CD14-positive monocyte (primary cell): ENCODE data around the gene ESRRG. TPM values are rescaled to one million over a fixed set of nuclear protein-coding genes. Genes with fewer than 3 reads are reported as not detected.

Experiments used
- DNase-seq, 3 donors: peaks; one replicate each; pipeline ENCODE4 v3.0.0-alpha.2; 2011 to 2022
- H2AFZ ChIP-seq: 2 replicates; pipeline ENCODE4 v1.6.0; 2012; ENCODE audit warnings: mild to moderate bottlenecking, low read depth, low read length, inconsistent platforms; ENCODE audit not compliant: insufficient read depth, poor library complexity, severe bottlenecking
- H3K27ac ChIP-seq, 2 donors: 1 replicate in 1 of 2; 2 replicates in 1 of 2; pipeline ENCODE4 v1.5.1; 2012 to 2013; ENCODE audit warnings: low read length in 2 of 2, control low read depth in 1 of 2, inconsistent platforms in 1 of 2, low read depth in 1 of 2, mild to moderate bottlenecking in 1 of 2
- H3K27me3 ChIP-seq, 2 donors: one replicate each; pipeline versions ENCODE4 v1.6.0 to v1.6.1; 2011 to 2013; ENCODE audit warnings: low read length in 2 of 2; ENCODE audit not compliant: control insufficient read depth in 2 of 2, insufficient read depth in 2 of 2
- H3K36me3 ChIP-seq, 2 donors: replicated peaks in 1 of 2; 1 replicate in 1 of 2; 2 replicates in 1 of 2; pipeline versions ENCODE4 v1.5.1 to v1.6.1; 2012 to 2013; ENCODE audit warnings: low read length in 2 of 2, control low read depth in 1 of 2, inconsistent platforms in 1 of 2, mild to moderate bottlenecking in 1 of 2; ENCODE audit not compliant: insufficient read depth in 2 of 2, control insufficient read depth in 1 of 2
- H3K4me1 ChIP-seq, 2 donors: 1 replicate in 1 of 2; 2 replicates in 1 of 2; pipeline versions ENCODE4 v1.5.1 to v1.6.1; 2012 to 2013; ENCODE audit warnings: low read length in 2 of 2, control low read depth in 1 of 2, inconsistent platforms in 1 of 2, mild to moderate bottlenecking in 1 of 2, moderate library complexity in 1 of 2; ENCODE audit not compliant: insufficient read depth in 2 of 2, control insufficient read depth in 1 of 2
- H3K4me2 ChIP-seq: replicated peaks from 2 replicates; pipeline ENCODE3; 2012; ENCODE audit warnings: low read length, moderate library complexity, mild to moderate bottlenecking; ENCODE audit not compliant: poor library complexity, severe bottlenecking; ENCODE audit errors: extremely low read depth
- H3K4me3 ChIP-seq, 3 experiments: fragments of 200-600 bp in 1 of 3; sonication (generic) in 1 of 3; replicated peaks in 1 of 3; 1 replicate in 2 of 3; 2 replicates in 1 of 3; pipeline ENCODE4 v1.5.1; 2011 to 2013; ENCODE audit warnings: low read length in 3 of 3, mild to moderate bottlenecking in 3 of 3, control low read depth in 2 of 3, low read depth in 2 of 3, inconsistent platforms in 1 of 3, moderate library complexity in 1 of 3
- H3K79me2 ChIP-seq: 2 replicates; pipeline ENCODE4 v1.6.0; 2012; ENCODE audit warnings: mild to moderate bottlenecking, control low read depth, inconsistent platforms, low read length, moderate library complexity; ENCODE audit not compliant: insufficient read depth
- H3K9ac ChIP-seq: 2 replicates; pipeline ENCODE4 v1.6.0; 2017; ENCODE audit warnings: low read length, mild to moderate bottlenecking; ENCODE audit not compliant: insufficient read depth, poor library complexity, severe bottlenecking
- H3K9me3 ChIP-seq, 2 donors: replicated peaks in 1 of 2; 1 replicate in 1 of 2; 2 replicates in 1 of 2; pipeline versions ENCODE4 v1.5.1 to v1.6.1; 2012 to 2013; ENCODE audit warnings: low read length in 2 of 2, control low read depth in 1 of 2; ENCODE audit not compliant: control insufficient read depth in 1 of 2, insufficient read depth in 1 of 2
- H4K20me1 ChIP-seq: 2 replicates; pipeline ENCODE4 v1.6.0; 2012; ENCODE audit warnings: mild to moderate bottlenecking, low read length, control low read depth, moderate library complexity; ENCODE audit not compliant: insufficient read depth
- H3K27ac Mint-ChIP-seq, 7 donors: one replicate each; pipeline ENCODE4 v1.8.0; 2020; ENCODE audit warnings: mild to moderate bottlenecking in 7 of 7, mixed read lengths in 7 of 7, moderate library complexity in 6 of 7, inconsistent platforms in 2 of 7
- H3K27me3 Mint-ChIP-seq, 3 donors: one replicate each; pipeline ENCODE4 v1.8.0; 2021 to 2022; ENCODE audit warnings: low read depth in 3 of 3, mild to moderate bottlenecking in 3 of 3, mixed read lengths in 3 of 3, moderate library complexity in 3 of 3, inconsistent platforms in 1 of 3
- H3K36me3 Mint-ChIP-seq, 2 donors: one replicate each; pipeline ENCODE4 v1.8.0; 2020; ENCODE audit warnings: mixed read lengths in 2 of 2, inconsistent platforms in 1 of 2, mild to moderate bottlenecking in 1 of 2
- H3K4me1 Mint-ChIP-seq: one replicate; pipeline ENCODE4 v1.8.0; 2020; ENCODE audit warnings: mild to moderate bottlenecking, mixed read lengths
- H3K4me3 Mint-ChIP-seq, 2 donors: one replicate each; pipeline ENCODE4 v1.8.0; 2020; ENCODE audit warnings: mild to moderate bottlenecking in 2 of 2, mixed read lengths in 2 of 2, moderate library complexity in 1 of 2
- H3K9me3 Mint-ChIP-seq, 7 donors: one replicate each; pipeline ENCODE4 v1.8.0; 2020 to 2022; ENCODE audit warnings: mixed read lengths in 7 of 7, mild to moderate bottlenecking in 6 of 7, moderate library complexity in 6 of 7, inconsistent platforms in 2 of 7
- WGBS: methylation state at CpG from one replicate; pipeline ENCODE4 v1.1.5; 2013; ENCODE audit warnings: missing lambda C conversion rate; ENCODE audit not compliant: insufficient coverage; 5-methylcytosine and 5-hydroxymethylcytosine counted together
- intact Hi-C, 2 donors: fragments of 100-400 bp; cut with micrococcal nuclease; formaldehyde crosslinking; loops; one replicate each; pipeline versions ENCODE4 v1.15.0 to v1.15.1; 2023
- polyA plus RNA-seq, 3 donors: library from polyadenylated mRNA; depleted of rRNA in 1 of 3; unstranded in 2 of 3; stranded (reverse) in 1 of 3; fragments of 300-500 nt in 2 of 3; fragments of >200 nt in 1 of 3; fragmentation: Illumina TruSeq in 2 of 3; gene quantifications; 1 replicate in 2 of 3; 2 replicates in 1 of 3; pipeline ENCODE4 v1.2.3, GENCODE V29; 2012 to 2021
- TF ChIP-seq, protein P1 (sequence below): fragments of 200-600 bp; IDR thresholded peaks from one replicate; pipeline ENCODE4 v1.8.0; 2022; ENCODE audit warnings: antibody characterized with exemption, mild to moderate bottlenecking

The ESRRG gene
- polyA plus RNA-seq, 3 donors = not detected

DNA sequence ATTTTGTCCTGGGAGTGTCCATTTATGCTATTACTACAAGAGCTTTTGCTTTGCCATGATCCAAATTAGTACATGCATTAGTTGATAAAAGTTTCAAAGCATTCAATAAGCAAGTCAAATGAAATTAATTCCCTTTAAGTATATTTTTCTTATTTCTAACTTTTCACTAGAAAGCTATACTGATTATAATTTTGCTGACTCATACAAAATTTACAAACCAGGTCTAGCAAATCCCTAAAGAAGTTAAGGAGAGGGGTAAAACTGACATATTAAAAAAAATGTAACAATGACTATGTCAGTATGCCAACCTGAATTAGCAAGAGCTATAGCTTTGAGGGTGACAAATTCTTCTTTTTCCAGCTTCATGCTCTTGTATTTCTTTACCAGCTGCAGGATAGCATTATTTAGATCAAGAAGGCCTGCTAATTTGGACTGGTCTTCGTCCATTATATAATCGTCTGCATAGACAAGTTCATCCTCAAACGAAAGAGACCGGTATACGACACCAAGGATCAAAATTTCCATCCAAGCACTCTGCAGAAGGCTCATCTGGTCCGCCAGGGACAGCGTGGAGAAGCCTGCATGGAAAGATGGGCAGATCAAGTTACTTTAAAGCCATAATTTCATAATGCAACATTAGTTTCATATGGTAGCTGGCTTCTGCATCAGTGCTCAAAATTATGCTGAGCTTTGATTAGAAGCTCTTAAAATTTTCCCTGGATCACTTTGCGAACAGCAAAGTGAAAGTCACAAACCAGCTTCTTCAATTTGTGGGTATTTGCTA is 204.2 kb downstream of the ESRRG start:
- Histone ChIP-seq H2AFZ (no peak overlapping the region), H3K27ac (no peak overlapping the region), H3K79me2 (no peaks in the 10 kb centered on the region), H3K36me3 (no peaks in the 10 kb centered on the region), H3K4me2 (no peak overlapping the region), H3K27me3 (no peaks in the 10 kb centered on the region), H3K4me1 (no peaks in the 10 kb centered on the region), H3K9ac (no peak overlapping the region), H3K9me3 (no peaks in the 10 kb centered on the region), H3K4me3 (no peak overlapping the region), H4K20me1 (no peaks in the 10 kb centered on the region)
- no peak for DNase-seq
- intact Hi-C loops = no loop called here
- no peak overlapping the region for H3K4me3 Mint-ChIP-seq
- H3K27ac Mint-ChIP-seq = no peak overlapping the region
- H3K36me3 Mint-ChIP-seq = no peaks in the 10 kb centered on the region
- H3K9me3 Mint-ChIP-seq = peaks cover 0 to 1% (median 0%) of the 10 kb centered on the region in 7 donors
- WGBS = 80% methylated on average over 2 of the region's 8 CpGs
- no peaks in the 10 kb centered on the region for H3K4me1 Mint-ChIP-seq
- H3K27me3 Mint-ChIP-seq = peaks cover 0 to 1% (median 0%) of the 10 kb centered on the region in 3 donors
- TF ChIP-seq, protein P1, sequence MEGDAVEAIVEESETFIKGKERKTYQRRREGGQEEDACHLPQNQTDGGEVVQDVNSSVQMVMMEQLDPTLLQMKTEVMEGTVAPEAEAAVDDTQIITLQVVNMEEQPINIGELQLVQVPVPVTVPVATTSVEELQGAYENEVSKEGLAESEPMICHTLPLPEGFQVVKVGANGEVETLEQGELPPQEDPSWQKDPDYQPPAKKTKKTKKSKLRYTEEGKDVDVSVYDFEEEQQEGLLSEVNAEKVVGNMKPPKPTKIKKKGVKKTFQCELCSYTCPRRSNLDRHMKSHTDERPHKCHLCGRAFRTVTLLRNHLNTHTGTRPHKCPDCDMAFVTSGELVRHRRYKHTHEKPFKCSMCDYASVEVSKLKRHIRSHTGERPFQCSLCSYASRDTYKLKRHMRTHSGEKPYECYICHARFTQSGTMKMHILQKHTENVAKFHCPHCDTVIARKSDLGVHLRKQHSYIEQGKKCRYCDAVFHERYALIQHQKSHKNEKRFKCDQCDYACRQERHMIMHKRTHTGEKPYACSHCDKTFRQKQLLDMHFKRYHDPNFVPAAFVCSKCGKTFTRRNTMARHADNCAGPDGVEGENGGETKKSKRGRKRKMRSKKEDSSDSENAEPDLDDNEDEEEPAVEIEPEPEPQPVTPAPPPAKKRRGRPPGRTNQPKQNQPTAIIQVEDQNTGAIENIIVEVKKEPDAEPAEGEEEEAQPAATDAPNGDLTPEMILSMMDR = no peak

DNA sequence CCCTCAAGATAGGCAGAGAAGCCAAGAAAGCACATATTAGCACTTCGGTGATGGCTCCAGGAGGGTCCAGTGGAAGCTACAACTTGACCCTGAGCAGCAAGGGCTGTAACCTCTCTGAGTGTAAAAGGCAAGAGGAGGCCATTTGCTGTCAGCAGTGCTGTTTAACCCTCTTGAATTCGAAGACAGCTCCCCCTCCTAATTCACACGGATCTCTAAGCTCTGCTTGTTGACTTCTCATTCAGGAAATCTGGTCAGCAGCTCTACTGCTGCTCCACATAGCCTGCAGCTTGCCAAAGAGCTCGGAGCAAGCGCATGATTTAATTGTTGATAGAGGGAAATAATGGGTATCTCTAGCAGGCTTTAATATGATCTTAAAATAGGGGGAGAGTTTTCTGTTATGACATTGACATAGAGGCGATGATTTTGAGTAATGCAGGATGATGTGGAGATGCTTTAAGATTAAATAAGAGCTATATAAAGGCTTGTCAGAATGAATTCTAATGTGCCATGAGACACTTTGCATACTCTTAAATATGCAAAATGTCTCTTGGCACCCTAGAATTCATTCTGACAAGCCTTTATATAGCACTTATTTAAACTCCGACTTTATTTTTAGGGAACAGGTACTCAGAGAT is 220.6 kb downstream of the ESRRG start:
- TF ChIP-seq, protein P1 = no peak
- H3K36me3 Mint-ChIP-seq = no peaks in the 10 kb centered on the region
- Histone ChIP-seq H3K36me3 (no peaks in the 10 kb centered on the region), H3K4me2 (no peak overlapping the region), H2AFZ (no peak overlapping the region), H3K9me3 (no peaks in the 10 kb centered on the region), H3K4me1 (no peaks in the 10 kb centered on the region), H3K27ac (no peak overlapping the region), H3K79me2 (no peaks in the 10 kb centered on the region), H4K20me1 (no peaks in the 10 kb centered on the region), H3K9ac (no peak overlapping the region), H3K27me3 (no peaks in the 10 kb centered on the region), H3K4me3 (no peak overlapping the region)
- no peak overlapping the region for H3K27ac Mint-ChIP-seq
- no peaks in the 10 kb centered on the region for H3K27me3 Mint-ChIP-seq
- no peak overlapping the region for H3K4me3 Mint-ChIP-seq
- DNase-seq = no peak
- no peaks in the 10 kb centered on the region for H3K4me1 Mint-ChIP-seq
- WGBS = 88% methylated on average over 4 of the region's 7 CpGs
- peaks cover 0 to 1% (median 0%) of the 10 kb centered on the region in 7 donors for H3K9me3 Mint-ChIP-seq
- intact Hi-C loops = no loop called here
